Mononuclear cell (primary cell): ENCODE results near the gene AP1S3. TPM values are rescaled to one million over a fixed set of nuclear protein-coding genes. Genes with fewer than 3 reads are reported as not detected.

ENCODE experiments used
- H3K27me3 ChIP-seq: 2 replicates; pipeline ENCODE4 v1.6.0; 2011; ENCODE audit warnings: low read length, control low read depth; ENCODE audit not compliant: insufficient read depth
- H3K4me1 ChIP-seq: 2 replicates; pipeline ENCODE4 v1.5.1; 2011; ENCODE audit warnings: mild to moderate bottlenecking, low read length, control low read depth; ENCODE audit not compliant: insufficient read depth
- H3K4me3 ChIP-seq: 2 replicates; pipeline ENCODE4 v1.5.1; 2011; ENCODE audit warnings: mild to moderate bottlenecking, low read length, moderate library complexity
- H3K9me3 ChIP-seq: 2 replicates; pipeline ENCODE4 v1.5.1; 2011; ENCODE audit warnings: low read depth, mild to moderate bottlenecking, control low read depth, low read length
- total RNA-seq: library from RNA; depleted of rRNA; stranded (reverse); fragments of >200 nt; gene quantifications from one replicate; pipeline ENCODE4 v1.2.3, GENCODE V29; 2012

AP1S3 gene
- total RNA-seq, 1 donor = 5.4 TPM

GRCh38 chr2:223860809-223861738, 23.7 kb upstream of the AP1S3 start:
- no peaks in the 10 kb centered on the region for H3K9me3 ChIP-seq
- H3K4me3 ChIP-seq = no peak overlapping the region
- H3K27me3 ChIP-seq = no peaks in the 10 kb centered on the region
- H3K4me1 ChIP-seq = peaks cover 17% of the 10 kb centered on the region

GRCh38 chr2:223859070-223859469, 21.7 kb upstream of the AP1S3 start:
- H3K4me1 ChIP-seq = no peaks in the 10 kb centered on the region
- H3K4me3 ChIP-seq = no peak overlapping the region
- H3K27me3 ChIP-seq = no peaks in the 10 kb centered on the region
- no peaks in the 10 kb centered on the region for H3K9me3 ChIP-seq

- Histone ChIP-seq H3K27me3 (no peaks in the 10 kb centered on the region), H3K4me1 (no peaks in the 10 kb centered on the region), H3K9me3 (no peaks in the 10 kb centered on the region), H3K4me3 (no peak overlapping the region)
Observed at GRCh38 chr2:223856584-223856983, 19.2 kb upstream of the AP1S3 start.

- Histone ChIP-seq H3K4me1 (no peaks in the 10 kb centered on the region), H3K4me3 (no peak overlapping the region), H3K27me3 (no peaks in the 10 kb centered on the region)
Observed at GRCh38 chr2:223856021-223856420, 18.6 kb upstream of the AP1S3 start.

GRCh38 chr2:223855426-223855825, 18.0 kb upstream of the AP1S3 start:
- Histone ChIP-seq H3K4me1 (no peaks in the 10 kb centered on the region), H3K27me3 (no peaks in the 10 kb centered on the region), H3K4me3 (no peak overlapping the region), H3K9me3 (no peaks in the 10 kb centered on the region)

More at GRCh38 chr2:223856021-223856420, 18.6 kb upstream of the AP1S3 start:
- no peaks in the 10 kb centered on the region for H3K9me3 ChIP-seq

- no peaks in the 10 kb centered on the region for H3K4me1 ChIP-seq
- no peaks in the 10 kb centered on the region for H3K9me3 ChIP-seq
- no peaks in the 10 kb centered on the region for H3K27me3 ChIP-seq
- no peak overlapping the region for H3K4me3 ChIP-seq
Observed at GRCh38 chr2:223854741-223855140, 17.4 kb upstream of the AP1S3 start.

- Histone ChIP-seq H3K4me1 (no peaks in the 10 kb centered on the region), H3K9me3 (no peaks in the 10 kb centered on the region), H3K4me3 (no peak overlapping the region), H3K27me3 (no peaks in the 10 kb centered on the region)
Observed at GRCh38 chr2:223853425-223853837, 16.0 kb upstream of the AP1S3 start.

- H3K4me1 ChIP-seq = no peaks in the 10 kb centered on the region
- H3K9me3 ChIP-seq = no peaks in the 10 kb centered on the region
- no peak overlapping the region for H3K4me3 ChIP-seq
- no peaks in the 10 kb centered on the region for H3K27me3 ChIP-seq
Observed at GRCh38 chr2:223852281-223852795, 15.0 kb upstream of the AP1S3 start.

- no peaks in the 10 kb centered on the region for H3K9me3 ChIP-seq
- no peaks in the 10 kb centered on the region for H3K27me3 ChIP-seq
- no peak overlapping the region for H3K4me3 ChIP-seq
- no peaks in the 10 kb centered on the region for H3K4me1 ChIP-seq
Observed at GRCh38 chr2:223847410-223847809, 10.0 kb upstream of the AP1S3 start.

- H3K4me3 ChIP-seq = no peak overlapping the region
- no peaks in the 10 kb centered on the region for H3K9me3 ChIP-seq
- H3K27me3 ChIP-seq = no peaks in the 10 kb centered on the region
- H3K4me1 ChIP-seq = no peaks in the 10 kb centered on the region
Observed at GRCh38 chr2:223846515-223846914, 9.1 kb upstream of the AP1S3 start.

- no peaks in the 10 kb centered on the region for H3K9me3 ChIP-seq
Observed at GRCh38 chr2:223841436-223842190, 4.2 kb upstream of the AP1S3 start.

GRCh38 chr2:223835701-223836532, 1.5 kb downstream of the AP1S3 start:
- no peaks in the 10 kb centered on the region for H3K9me3 ChIP-seq
- no peaks in the 10 kb centered on the region for H3K27me3 ChIP-seq
- peaks cover 18% of the 10 kb centered on the region for H3K4me1 ChIP-seq
- no peak overlapping the region for H3K4me3 ChIP-seq

More at GRCh38 chr2:223841436-223842190, 4.2 kb upstream of the AP1S3 start:
- Histone ChIP-seq H3K27me3 (no peaks in the 10 kb centered on the region), H3K4me1 (peaks cover 9% of the 10 kb centered on the region), H3K4me3 (no peak overlapping the region)

- Histone ChIP-seq H3K4me1 (peaks cover 18% of the 10 kb centered on the region), H3K27me3 (no peaks in the 10 kb centered on the region), H3K9me3 (no peaks in the 10 kb centered on the region), H3K4me3 (no peak overlapping the region)
Observed at GRCh38 chr2:223834431-223834830, 3.0 kb downstream of the AP1S3 start.

- H3K4me3 ChIP-seq = no peak overlapping the region
- no peaks in the 10 kb centered on the region for H3K27me3 ChIP-seq
- peaks cover 18% of the 10 kb centered on the region for H3K4me1 ChIP-seq
- no peaks in the 10 kb centered on the region for H3K9me3 ChIP-seq
Observed at GRCh38 chr2:223832241-223832903, 5.0 kb downstream of the AP1S3 start.
